Kidney (tissue), 14 donors: ENCODE measurements around the gene KRT8. TPM values are rescaled to one million over a fixed set of nuclear protein-coding genes. Genes with fewer than 3 reads are reported as not detected.
"Not testable (repeated sequence)": the region's sequence is repeated elsewhere in the genome, so short reads cannot be mapped to it uniquely, and the experiment has no call there.

Source experiments
- DNase-seq, 5 donors: peaks; one replicate each; pipeline ENCODE4 v3.0.0-alpha.2; 2013 to 2020
- FAIRE-seq: peaks from 2 replicates; lab custom pipeline; 2012; peaks lifted over from hg19 to GRCh38; lab: Jason Lieb, UNC
- H3K27ac ChIP-seq, 2 donors: one replicate each; pipeline ENCODE4 v1.7.0; 2013; ENCODE audit warnings: low read depth in 2 of 2, low read length in 2 of 2, inconsistent platforms in 1 of 2
- H3K27me3 ChIP-seq: one replicate; pipeline ENCODE4 v1.7.1; 2013; ENCODE audit warnings: low read length, inconsistent platforms; ENCODE audit not compliant: control insufficient read depth, insufficient read depth
- H3K36me3 ChIP-seq, 3 donors: one replicate each; pipeline versions ENCODE4 v1.7.0 to v1.7.1; 2013; ENCODE audit warnings: low read length in 3 of 3, control low read depth in 1 of 3, inconsistent platforms in 1 of 3; ENCODE audit not compliant: insufficient read depth in 3 of 3, control insufficient read depth in 2 of 3
- H3K4me1 ChIP-seq, 3 donors: one replicate each; pipeline versions ENCODE4 v1.7.0 to v1.7.1; 2013; ENCODE audit warnings: low read length in 3 of 3, inconsistent platforms in 1 of 3, low read depth in 1 of 3; ENCODE audit not compliant: control insufficient read depth in 2 of 3, insufficient read depth in 2 of 3
- H3K4me3 ChIP-seq, 3 donors: one replicate each; pipeline versions ENCODE4 v1.7.0 to v1.8.1; 2013; ENCODE audit warnings: low read length in 3 of 3, control low read depth in 1 of 3, inconsistent platforms in 1 of 3
- H3K9ac ChIP-seq, 3 donors: one replicate each; pipeline versions ENCODE4 v1.7.0 to v1.7.1; 2013; ENCODE audit warnings: low read length in 3 of 3, control low read depth in 1 of 3, inconsistent platforms in 1 of 3
- H3K9me3 ChIP-seq, 3 donors: one replicate each; pipeline versions ENCODE4 v1.7.0 to v1.7.1; 2013; ENCODE audit warnings: low read length in 3 of 3, control low read depth in 1 of 3, inconsistent platforms in 1 of 3; ENCODE audit not compliant: control insufficient read depth in 2 of 3, insufficient read depth in 1 of 3
- CTCF ChIP-seq: IDR thresholded peaks from 3 replicates; pipeline ENCODE4 v1.5.1; 2012; ENCODE audit warnings: mild to moderate bottlenecking, moderate library complexity, borderline replicate concordance; ENCODE audit not compliant: insufficient read depth; ENCODE audit errors: extremely low read depth
- intact Hi-C: fragments of 100-400 bp; cut with DNase I; formaldehyde crosslinking; loops from one replicate; pipeline ENCODE4 v1.11.1; 2022
- polyA plus RNA-seq: library from polyadenylated mRNA; stranded (reverse); fragments of 350-450 nt; fragmentation: Illumina TruSeq; extraction: RNeasy Lipid Tissue Mini Kit (QIAGEN cat#74804); gene quantifications from one replicate; pipeline ENCODE4 v1.2.3, GENCODE V29; 2014; ENCODE audit warnings: low read depth, low replicate concordance; ENCODE audit not compliant: insufficient read depth
- total RNA-seq: library from RNA; stranded (reverse); fragmentation: NEBNext Ultra II Directional; extraction: Animal tissue kit (Norgen Biotek cat#: 25700); gene quantifications from one replicate; pipeline ENCODE4 v1.2.1, GENCODE V29; 2021
- donor health status: control.
- donor health status: control.
- donor health status: control.
- donor health status: control.
- donor health status: control.
- donor health status: DM: yes; HTN: yes; CAD: no.
- donor health status: Normal renal cell carcinoma (clear cell type).

The KRT8 gene
- total and polyA plus RNA-seq, 2 donors from 2014 or later: 333 to 546 TPM

- intact Hi-C loops: no loop called here
These were observed 47.4 kb downstream of the KRT8 start for GRCh38 chr12:52857500-52857899.

DNA sequence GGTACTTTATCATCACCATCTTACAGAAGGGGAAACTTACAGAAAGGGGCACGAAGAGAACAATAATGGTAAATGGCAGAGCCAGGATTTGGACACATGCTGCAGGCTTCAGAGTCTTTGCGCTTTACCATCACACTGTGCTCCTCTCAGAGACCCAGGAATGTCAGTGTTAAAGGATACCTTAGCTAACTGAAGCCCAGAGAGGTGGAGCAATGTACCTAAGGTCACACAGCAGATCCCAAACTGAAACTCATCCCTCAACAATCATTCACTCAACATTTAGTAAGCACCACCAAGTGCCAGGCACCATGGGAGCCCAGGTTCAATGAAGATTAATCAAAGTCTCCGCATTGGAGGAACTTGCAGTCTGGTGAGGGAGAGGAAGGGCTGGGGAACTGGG is 48.1 kb downstream of the KRT8 start:
- FAIRE-seq: no peak

More at GRCh38 chr12:52857500-52857899, 47.4 kb downstream of the KRT8 start:
- no peak overlapping the region for H3K9ac ChIP-seq
- H3K4me1 ChIP-seq: no peaks in the 10 kb centered on the region
- no peaks in the 10 kb centered on the region for H3K36me3 ChIP-seq
- no peaks in the 10 kb centered on the region for H3K27me3 ChIP-seq
- no peak for DNase-seq
- no peaks in the 10 kb centered on the region for H3K9me3 ChIP-seq
- H3K4me3 ChIP-seq: no peak overlapping the region
- no peak for TF ChIP-seq CTCF
- no peak for FAIRE-seq
- no peak overlapping the region for H3K27ac ChIP-seq

GRCh38 chr12:52856077-52856476 is 48.8 kb downstream of the KRT8 start:
- H3K4me1 ChIP-seq, H3K36me3 ChIP-seq, DNase-seq, H3K4me3 ChIP-seq, intact Hi-C loops, FAIRE-seq, H3K27me3 ChIP-seq, H3K9me3 ChIP-seq, H3K9ac ChIP-seq, H3K27ac ChIP-seq: not testable (repeated sequence)

More for the DNA sequence above, 48.1 kb downstream of the KRT8 start:
- intact Hi-C loops: no loop called here
- TF ChIP-seq CTCF: no peak
- DNase-seq: peak in 1 of 5 donors; percentile 2
- no peaks in the 10 kb centered on the region for H3K4me1 ChIP-seq
- no peaks in the 10 kb centered on the region for H3K27me3 ChIP-seq
- no peaks in the 10 kb centered on the region for H3K36me3 ChIP-seq
- no peaks in the 10 kb centered on the region for H3K9me3 ChIP-seq
- no peak overlapping the region for H3K4me3 ChIP-seq
- H3K9ac ChIP-seq: no peak overlapping the region
- no peak overlapping the region for H3K27ac ChIP-seq

DNA sequence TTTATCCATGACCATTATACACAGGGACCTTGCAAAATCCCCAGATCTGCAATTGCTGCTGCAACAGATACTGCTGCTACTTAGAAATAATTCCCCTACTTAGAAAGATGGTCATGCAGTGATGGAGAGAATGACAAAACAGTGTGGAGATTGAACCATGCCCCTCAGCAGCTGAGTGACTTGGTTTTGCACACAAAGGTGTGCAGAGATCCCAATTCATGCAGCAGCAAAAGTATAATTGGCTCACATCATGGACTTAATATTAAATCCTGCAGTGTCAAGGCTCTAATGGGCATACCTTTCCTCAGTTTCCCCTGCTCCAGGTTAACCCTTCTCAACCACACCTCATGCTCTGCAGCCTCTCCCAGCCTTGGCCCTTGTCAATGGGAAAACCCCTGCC is 53.1 kb downstream of the KRT8 start:
- H3K9ac ChIP-seq: no peak overlapping the region
- no peaks in the 10 kb centered on the region for H3K27me3 ChIP-seq
- FAIRE-seq (no peak), DNase-seq (peak in 1 of 5 donors; percentile 9)
- no peaks in the 10 kb centered on the region for H3K36me3 ChIP-seq
- no peak overlapping the region for H3K4me3 ChIP-seq
- no peak for TF ChIP-seq CTCF
- no peaks in the 10 kb centered on the region for H3K9me3 ChIP-seq
- H3K27ac ChIP-seq: no peak overlapping the region
- intact Hi-C loops: no loop called here
- no peaks in the 10 kb centered on the region for H3K4me1 ChIP-seq
